Esophagus squamous epithelium (tissue), 4 donors: ENCODE data around the gene CES5A.

ENCODE experiments used
- CTCF ChIP-seq, 6 experiments: fragments of 450-650 bp in 4 of 6; fragments of 200-600 bp in 2 of 6; sonication (generic) in 2 of 6; IDR thresholded peaks; one replicate each; pipeline ENCODE4 v1.5.1; 2016 to 2019; ENCODE audit warnings: antibody characterized with exemption in 6 of 6, mild to moderate bottlenecking in 4 of 6, moderate library complexity in 4 of 6
- POLR2A ChIP-seq, 4 donors: fragments of 450-650 bp; IDR thresholded peaks; one replicate each; pipeline ENCODE4 v1.6.1; 2017; ENCODE audit warnings: antibody characterized with exemption in 4 of 4, mild to moderate bottlenecking in 4 of 4, moderate library complexity in 3 of 4

GRCh38 chr16:55892821-55893220 lies 17.6 kb upstream of the CES5A start:
- no peak for TF ChIP-seq CTCF (IDR thresholded peaks at IDR 0.05)
- no peak for TF ChIP-seq POLR2A (IDR thresholded peaks at IDR 0.05)
